Mucosa of gallbladder (tissue), 1 donor: ENCODE results near the gene SH3BP1. TPM values are rescaled to one million over a fixed set of nuclear protein-coding genes. Genes with fewer than 3 reads are reported as not detected.

Experiments
- DNase-seq: peaks from one replicate; pipeline ENCODE4 v3.0.0-alpha.2; 2020; ENCODE audit warnings: low spot score
- total RNA-seq: library from RNA; stranded (reverse); gene quantifications from one replicate; pipeline ENCODE4 v1.2.1, GENCODE V29; 2021
- donor health status: DM: no; HTN: no; CAD: no.

Gene SH3BP1
- total RNA-seq, 1 donor from 2014 or later = 13.6 TPM

- no peak for DNase-seq
Observed at GRCh38 chr22:37616201-37617083, 23.0 kb upstream of the SH3BP1 start.

DNA sequence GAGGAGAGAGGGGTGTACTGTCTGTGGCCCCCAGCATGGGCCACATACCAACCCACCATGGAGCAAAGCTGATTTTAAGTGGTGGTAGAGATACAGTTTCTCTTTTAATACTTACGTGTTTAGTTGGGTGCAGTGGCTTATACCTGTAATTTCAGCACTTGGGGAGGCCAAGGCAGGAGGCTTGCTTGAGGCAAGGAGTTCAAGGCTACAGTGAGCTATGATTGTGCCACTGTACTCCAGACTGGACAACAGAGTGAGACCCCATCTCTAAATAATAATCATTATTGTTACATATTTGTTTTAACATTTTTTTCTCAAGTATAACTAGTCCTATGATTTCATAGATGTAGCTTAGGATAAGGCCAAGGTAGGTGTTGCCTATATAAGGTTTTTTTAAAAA lies 22.0 kb upstream of the SH3BP1 start:
- DNase-seq = no peak

GRCh38 chr22:37618072-37618656 lies 21.3 kb upstream of the SH3BP1 start:
- DNase-seq = no peak

DNA sequence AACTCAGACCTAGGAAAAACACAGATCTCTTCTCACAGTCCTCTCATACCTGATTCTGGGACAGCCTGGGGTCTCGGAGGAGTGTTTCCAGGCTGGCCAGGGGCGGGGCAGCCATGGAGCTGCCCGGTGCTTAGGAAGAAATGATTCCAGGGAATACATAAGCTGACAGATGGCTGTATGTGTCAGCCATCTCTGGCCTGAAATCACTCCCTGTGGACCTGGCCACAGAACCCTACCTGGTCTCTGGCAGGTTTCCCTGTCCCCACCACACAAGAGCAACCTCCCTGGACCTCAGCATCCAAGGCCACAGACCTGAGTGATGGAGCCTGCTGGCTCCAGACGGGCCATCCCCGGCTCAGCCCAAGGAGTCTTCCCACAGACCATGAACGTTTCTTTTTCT lies 20.8 kb upstream of the SH3BP1 start:
- no peak for DNase-seq

- no peak for DNase-seq
Observed at GRCh38 chr22:37619991-37620390, 19.5 kb upstream of the SH3BP1 start.

DNA sequence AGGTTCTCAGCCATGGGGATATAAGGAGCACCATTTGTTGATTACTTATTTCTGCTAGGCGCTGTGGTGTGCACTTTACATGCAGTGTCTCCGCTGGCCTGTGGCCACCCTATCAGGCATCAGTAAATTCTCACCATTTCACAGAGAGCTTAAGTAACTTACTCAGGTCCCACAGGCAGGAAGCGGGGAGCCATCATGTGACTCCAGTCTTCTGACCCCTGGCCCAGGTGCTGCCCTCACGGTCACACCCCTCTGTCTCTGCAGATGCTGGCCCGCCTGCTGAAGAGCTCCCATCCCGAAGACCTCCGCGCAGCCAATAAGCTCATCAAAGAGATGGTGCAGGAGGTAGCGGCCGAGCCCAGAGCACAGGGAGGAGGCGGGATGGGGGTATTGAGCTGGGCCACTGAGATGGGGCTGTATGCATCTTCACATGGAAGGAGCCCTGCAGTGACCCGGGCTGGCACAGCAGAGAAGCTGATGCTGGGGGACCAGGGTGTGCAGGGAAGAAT lies 18.1 kb upstream of the SH3BP1 start:
- no peak for DNase-seq

GRCh38 chr22:37623075-37624016 lies 16.1 kb upstream of the SH3BP1 start:
- peak; percentile 55 for DNase-seq

GRCh38 chr22:37624017-37624365 lies 15.5 kb upstream of the SH3BP1 start:
- no peak for DNase-seq

GRCh38 chr22:37624876-37625275 lies 14.6 kb upstream of the SH3BP1 start:
- DNase-seq = no peak

- no peak for DNase-seq
Observed at GRCh38 chr22:37625737-37626136, 13.7 kb upstream of the SH3BP1 start.

DNA sequence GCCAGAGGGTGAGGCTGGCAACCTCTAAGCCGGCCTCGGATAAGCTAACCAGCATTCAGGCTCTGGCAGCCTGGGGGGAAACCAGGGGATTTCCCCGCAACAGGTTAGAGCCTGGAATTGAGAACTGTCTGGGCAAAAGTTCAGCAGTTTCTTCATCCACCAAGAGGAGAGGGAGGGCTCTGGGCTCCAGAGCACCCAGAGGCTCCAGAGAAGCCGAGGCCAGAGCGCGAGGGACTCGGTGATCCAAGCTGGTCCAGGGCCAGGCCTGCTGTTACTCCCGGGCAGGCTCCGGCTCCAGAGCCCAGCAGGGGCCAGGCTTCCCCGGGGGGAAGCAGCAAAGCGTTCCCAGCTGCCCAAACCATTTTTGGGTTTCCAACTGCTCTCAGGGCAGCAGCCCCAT lies 13.3 kb upstream of the SH3BP1 start:
- DNase-seq = peak; percentile 59

- no peak for DNase-seq
Observed at GRCh38 chr22:37626556-37627075, 12.9 kb upstream of the SH3BP1 start.

- no peak for DNase-seq
Observed at GRCh38 chr22:37627121-37627520, 12.3 kb upstream of the SH3BP1 start.

GRCh38 chr22:37627545-37627944 lies 11.9 kb upstream of the SH3BP1 start:
- no peak for DNase-seq

- no peak for DNase-seq
Observed at GRCh38 chr22:37628830-37629229, 10.6 kb upstream of the SH3BP1 start.

- DNase-seq = no peak
Observed at GRCh38 chr22:37629928-37630327, 9.5 kb upstream of the SH3BP1 start.

DNA sequence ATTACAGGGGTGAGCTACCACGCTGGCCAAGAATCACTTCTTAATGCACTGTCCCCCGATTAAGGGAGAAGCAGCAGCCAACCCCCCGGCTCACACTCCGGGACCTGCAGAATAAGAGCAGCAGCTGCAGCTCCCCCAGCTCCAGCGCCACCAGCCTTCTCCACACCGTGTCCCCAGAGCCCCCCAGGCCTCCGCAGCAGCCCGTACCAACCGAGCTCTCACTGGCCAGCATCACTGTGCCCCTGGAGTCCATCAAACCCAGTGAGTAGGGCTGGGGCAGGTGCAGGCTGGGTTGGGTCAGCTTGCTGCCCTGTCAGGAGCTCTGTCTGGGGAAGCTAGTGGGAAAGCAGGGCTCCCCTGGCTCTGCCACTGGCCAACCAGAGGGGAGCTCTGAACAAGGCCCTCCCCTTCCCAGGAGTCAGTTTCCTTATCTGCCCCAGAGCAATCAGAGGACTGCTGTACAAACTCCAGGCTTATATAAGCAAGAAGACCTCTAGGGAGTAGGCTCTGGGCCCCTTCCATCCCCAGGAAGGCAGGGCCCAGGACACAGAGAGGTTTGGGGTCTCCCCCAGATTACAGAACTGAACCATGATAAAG lies 8.5 kb upstream of the SH3BP1 start:
- no peak for DNase-seq

DNA sequence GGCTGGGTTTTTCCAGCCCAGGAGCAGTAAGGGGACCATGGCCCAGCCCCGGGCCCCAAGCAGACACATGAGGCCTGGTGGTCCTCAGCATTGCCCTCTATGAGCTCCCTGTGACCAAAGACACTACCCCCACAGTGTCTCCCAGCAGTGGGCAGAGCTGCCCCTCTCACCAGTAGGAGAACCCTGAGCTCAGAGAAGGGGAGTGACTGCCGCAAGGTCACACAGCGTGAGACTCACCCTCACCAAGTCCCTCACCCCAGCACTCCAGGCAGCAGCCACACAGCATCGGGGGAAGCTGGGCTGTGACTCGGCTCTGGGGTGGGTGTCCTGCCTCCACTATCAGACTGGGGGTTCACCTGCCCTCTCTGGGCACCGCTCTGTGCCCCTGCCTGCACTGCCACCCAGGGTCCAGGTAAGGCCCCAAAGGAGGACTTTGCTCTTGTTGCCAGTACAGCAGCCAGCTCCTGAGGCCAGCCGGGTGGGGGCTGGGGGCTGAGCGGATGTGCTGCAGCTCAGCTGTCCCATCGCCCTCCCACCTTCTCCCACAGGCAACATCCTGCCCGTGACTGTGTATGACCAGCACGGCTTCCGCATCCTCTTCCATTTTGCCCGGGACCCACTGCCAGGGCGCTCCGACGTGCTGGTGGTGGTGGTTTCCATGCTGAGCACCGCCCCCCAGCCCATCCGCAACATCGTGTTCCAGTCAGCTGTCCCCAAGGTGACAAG lies 7.9 kb upstream of the SH3BP1 start:
- DNase-seq = no peak

DNA sequence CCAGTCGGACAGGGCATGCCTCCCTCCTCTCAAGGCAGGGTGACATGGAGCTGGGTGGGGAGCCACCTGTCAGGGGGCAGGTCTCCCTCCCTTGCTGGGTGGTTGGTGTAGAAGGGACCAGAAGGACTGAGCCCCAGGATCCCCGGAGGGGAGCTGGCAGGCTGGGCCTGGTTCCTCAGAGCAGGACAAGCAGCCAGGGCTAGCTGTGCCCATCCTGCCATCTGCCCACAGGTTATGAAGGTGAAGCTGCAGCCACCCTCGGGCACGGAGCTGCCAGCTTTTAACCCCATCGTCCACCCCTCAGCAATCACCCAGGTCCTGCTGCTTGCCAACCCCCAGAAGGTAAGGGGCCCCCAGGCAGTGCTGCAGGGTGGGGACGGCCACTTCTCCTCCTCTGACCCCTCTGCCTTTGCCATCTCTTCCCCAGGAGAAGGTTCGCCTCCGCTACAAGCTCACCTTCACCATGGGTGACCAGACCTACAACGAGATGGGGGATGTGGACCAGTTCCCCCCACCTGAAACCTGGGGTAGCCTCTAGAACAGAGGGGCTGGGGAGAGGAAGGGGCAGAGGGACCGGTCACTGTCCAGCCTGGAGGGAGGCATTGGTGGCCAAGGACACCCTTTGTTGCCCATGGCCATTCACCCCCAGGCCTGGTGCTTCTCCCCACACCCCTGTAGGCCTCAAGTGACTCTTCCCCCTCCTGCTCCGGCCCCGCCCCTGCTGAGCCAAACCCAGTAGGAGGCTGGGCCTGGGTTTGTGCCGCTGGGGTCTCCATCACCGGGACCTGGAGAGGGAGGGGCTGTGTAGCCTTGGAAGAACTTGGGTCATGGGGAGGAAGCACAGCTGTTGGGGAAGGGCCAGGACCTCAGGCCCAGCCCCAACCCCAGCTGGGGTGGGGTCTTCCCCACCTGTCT lies 7.0 kb upstream of the SH3BP1 start:
- DNase-seq = no peak
